PC-9 (cell line): ENCODE results near the gene MITF.

ENCODE experiments used
- EZH2 ChIP-seq: fragments of 200-600 bp; sonication (generic); IDR thresholded peaks from 2 replicates; pipeline ENCODE4 v1.8.0; 2017; ENCODE audit warnings: antibody characterized with exemption, low read depth
- TF ChIP-seq, protein P1 (sequence below): fragments of 200-600 bp; sonication (generic); conservative IDR thresholded peaks from 2 replicates; pipeline ENCODE4 v1.6.1; 2017; ENCODE audit warnings: mixed run types, antibody characterized with exemption, mild to moderate bottlenecking, moderate library complexity

GRCh38 chr3:69748503-69748902 lies 9.2 kb downstream of the MITF start:
- TF ChIP-seq EZH2 = no peak
- TF ChIP-seq, protein P1, sequence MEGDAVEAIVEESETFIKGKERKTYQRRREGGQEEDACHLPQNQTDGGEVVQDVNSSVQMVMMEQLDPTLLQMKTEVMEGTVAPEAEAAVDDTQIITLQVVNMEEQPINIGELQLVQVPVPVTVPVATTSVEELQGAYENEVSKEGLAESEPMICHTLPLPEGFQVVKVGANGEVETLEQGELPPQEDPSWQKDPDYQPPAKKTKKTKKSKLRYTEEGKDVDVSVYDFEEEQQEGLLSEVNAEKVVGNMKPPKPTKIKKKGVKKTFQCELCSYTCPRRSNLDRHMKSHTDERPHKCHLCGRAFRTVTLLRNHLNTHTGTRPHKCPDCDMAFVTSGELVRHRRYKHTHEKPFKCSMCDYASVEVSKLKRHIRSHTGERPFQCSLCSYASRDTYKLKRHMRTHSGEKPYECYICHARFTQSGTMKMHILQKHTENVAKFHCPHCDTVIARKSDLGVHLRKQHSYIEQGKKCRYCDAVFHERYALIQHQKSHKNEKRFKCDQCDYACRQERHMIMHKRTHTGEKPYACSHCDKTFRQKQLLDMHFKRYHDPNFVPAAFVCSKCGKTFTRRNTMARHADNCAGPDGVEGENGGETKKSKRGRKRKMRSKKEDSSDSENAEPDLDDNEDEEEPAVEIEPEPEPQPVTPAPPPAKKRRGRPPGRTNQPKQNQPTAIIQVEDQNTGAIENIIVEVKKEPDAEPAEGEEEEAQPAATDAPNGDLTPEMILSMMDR = no peak
